PC-9 (cell line): ENCODE data around the gene C1QTNF1. TPM values are rescaled to one million over a fixed set of nuclear protein-coding genes. Genes with fewer than 3 reads are reported as not detected.

ENCODE experiments used
- BruUV-seq: library from RNA; stranded (reverse); fragments of 400-500 nt; replicated peaks from 2 replicates; lab custom pipeline; 2021; lab: Mats Ljungman, UMichigan
- CTCF ChIA-PET: fragments of 300-600 bp; sonication (Branson Sonifier 250); formaldehyde crosslinking; loops from one replicate; lab custom pipeline; 2022; ENCODE audit warnings: antibody characterized with exemption; lab: Charles Lee
- POLR2A ChIA-PET: fragments of 300-600 bp; sonication (Branson Sonifier 250); formaldehyde crosslinking; loops from one replicate; lab custom pipeline; 2022; ENCODE audit warnings: antibody characterized with exemption; ENCODE audit not compliant: unreplicated experiment; lab: Charles Lee
- DNase-seq, 2 experiments: peaks; one replicate each; pipeline versions ENCODE4 v3.0.0 to v3.0.0-alpha.2; 2015 to 2022; ENCODE audit warnings: mixed read lengths in 1 of 2
- H2AFZ ChIP-seq: fragments of 200-600 bp; sonication (generic); 2 replicates; pipeline ENCODE4 v1.8.1; 2017; ENCODE audit warnings: antibody characterized with exemption
- H3F3A ChIP-seq: fragments of 200-600 bp; sonication (generic); 2 replicates; pipeline ENCODE4 v1.8.1; 2017; ENCODE audit warnings: antibody characterized with exemption, mild to moderate bottlenecking, low read depth; ENCODE audit not compliant: insufficient read depth
- H3K27ac ChIP-seq: fragments of 200-600 bp; sonication (generic); 2 replicates; pipeline ENCODE4 v1.6.1; 2016; ENCODE audit warnings: mixed run types
- H3K27me3 ChIP-seq: fragments of 200-600 bp; sonication (generic); 2 replicates; pipeline ENCODE4 v1.6.1; 2016; ENCODE audit warnings: low read depth, mixed run types; ENCODE audit not compliant: insufficient read depth
- H3K36me3 ChIP-seq: fragments of 200-600 bp; sonication (generic); 2 replicates; pipeline ENCODE4 v1.6.1; 2016; ENCODE audit warnings: low read depth, mixed run types
- H3K4me1 ChIP-seq: fragments of 200-600 bp; sonication (generic); replicated peaks from 2 replicates; pipeline ENCODE4 v1.6.1; 2016; ENCODE audit warnings: mixed run types; ENCODE audit not compliant: insufficient read depth
- H3K4me2 ChIP-seq: fragments of 200-600 bp; sonication (generic); 2 replicates; pipeline ENCODE4 v1.6.1; 2017; ENCODE audit warnings: mixed run types
- H3K4me3 ChIP-seq: fragments of 200-600 bp; sonication (generic); 2 replicates; pipeline ENCODE4 v1.6.1; 2016; ENCODE audit warnings: mixed run types
- H3K79me2 ChIP-seq: fragments of 200-600 bp; sonication (generic); 2 replicates; pipeline ENCODE4 v1.6.1; 2017; ENCODE audit warnings: low read depth, mixed run types
- H3K9me2 ChIP-seq: fragments of 200-600 bp; sonication (generic); 2 replicates; pipeline ENCODE4 v1.8.1; 2017; ENCODE audit warnings: mild to moderate bottlenecking; ENCODE audit not compliant: insufficient read depth
- H3K9me3 ChIP-seq: fragments of 200-600 bp; sonication (generic); 2 replicates; pipeline ENCODE4 v1.8.1; 2016; ENCODE audit warnings: low read depth; ENCODE audit not compliant: insufficient read depth
- H4K20me1 ChIP-seq: fragments of 200-600 bp; sonication (generic); 2 replicates; pipeline ENCODE4 v1.8.1; 2017; ENCODE audit not compliant: insufficient read depth
- CTCF ChIP-seq: fragments of 200-600 bp; sonication (generic); conservative IDR thresholded peaks from 2 replicates; pipeline ENCODE4 v1.6.1; 2017; ENCODE audit warnings: mixed run types, antibody characterized with exemption, mild to moderate bottlenecking, moderate library complexity
- EZH2 ChIP-seq: fragments of 200-600 bp; sonication (generic); IDR thresholded peaks from 2 replicates; pipeline ENCODE4 v1.8.0; 2017; ENCODE audit warnings: antibody characterized with exemption, low read depth
- intact Hi-C: fragments of 100-400 bp; cut with micrococcal nuclease; formaldehyde crosslinking; loops from one replicate; pipeline ENCODE4 v1.10.0; 2022; ENCODE audit not compliant: unreplicated experiment
- total RNA-seq: library from RNA; stranded (reverse); gene quantifications from 2 replicates; pipeline ENCODE4 v1.2.3, GENCODE V29; 2021

C1QTNF1 gene
- total RNA-seq, 1 experiment from 2014 or later: 3.4 TPM

- intact Hi-C loops: no loop called here
- H3K4me3 ChIP-seq: no peak overlapping the region
- no peaks in the 10 kb centered on the region for H3K27me3 ChIP-seq
- no peak overlapping the region for H2AFZ ChIP-seq
- TF ChIP-seq CTCF: no peak
- TF ChIP-seq EZH2: no peak
- H3K9me3 ChIP-seq: peaks cover 7% of the 10 kb centered on the region; the same call in 1 of the 2 replicates
- ChIA-PET POLR2A (no interaction called here), CTCF (no interaction called here)
- no peak overlapping the region for H3K4me2 ChIP-seq
- H3K27ac ChIP-seq: no peak overlapping the region
- no peaks in the 10 kb centered on the region for H4K20me1 ChIP-seq
- H3F3A ChIP-seq: peaks cover 20% of the 10 kb centered on the region; the same call in 1 of the 2 replicates
- no TSS peak for BruUV-seq
- H3K79me2 ChIP-seq: peaks cover 2% of the 10 kb centered on the region
- no peaks in the 10 kb centered on the region; the same call in 1 of the 2 replicates for H3K36me3 ChIP-seq
- no peaks in the 10 kb centered on the region for H3K9me2 ChIP-seq
- peaks cover 51% of the 10 kb centered on the region for H3K4me1 ChIP-seq
- no peak for DNase-seq
Measured at GRCh38 chr17:79014158-79014758, 9.7 kb upstream of the C1QTNF1 start.

DNA sequence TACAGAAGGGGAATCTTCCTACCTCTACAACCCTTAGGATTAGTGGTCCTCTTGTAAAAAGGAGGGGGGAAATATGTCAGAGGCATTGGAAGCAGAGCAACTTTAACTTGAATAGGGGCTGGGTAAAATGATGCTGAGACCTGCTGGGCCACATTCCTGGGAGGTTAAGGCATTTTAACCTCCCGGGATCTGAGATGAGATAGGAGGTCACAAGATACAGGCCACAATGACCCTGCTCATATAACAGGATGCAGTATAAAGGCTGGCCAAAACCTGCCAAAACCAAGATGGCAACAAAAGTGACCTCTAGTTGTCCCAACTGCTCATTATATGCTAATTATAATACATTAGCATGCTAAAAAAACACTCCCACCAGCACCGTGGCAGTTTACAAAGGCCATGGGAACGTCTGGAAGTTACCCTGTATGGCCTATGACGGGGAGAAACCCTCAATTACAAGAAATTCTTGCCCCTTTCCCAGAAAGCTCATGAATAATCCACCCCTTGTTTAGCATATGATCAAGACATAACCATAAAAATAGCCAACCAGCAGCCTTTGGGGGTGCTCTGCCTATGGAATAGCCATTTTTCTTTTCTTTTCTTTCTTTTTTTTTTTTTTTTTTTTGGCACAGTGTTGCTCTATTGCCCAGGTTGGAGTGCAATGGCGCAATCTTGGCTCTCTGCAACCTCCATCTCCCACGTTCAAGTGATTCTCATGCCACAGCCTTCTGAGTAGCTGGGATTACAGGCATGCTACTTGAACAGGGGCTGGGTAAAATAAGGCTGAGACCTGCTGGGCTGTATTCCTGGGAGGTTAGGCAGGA lies 6.2 kb upstream of the C1QTNF1 start:
- Histone ChIP-seq H2AFZ (no peak overlapping the region), H3K9me3 (peaks cover under 1% of the 10 kb centered on the region; the same call in 1 of the 2 replicates), H3K79me2 (no peaks in the 10 kb centered on the region), H3K27ac (peak overlapping the region; percentile 43; the same call in 1 of the 2 replicates), H4K20me1 (no peaks in the 10 kb centered on the region), H3K27me3 (no peaks in the 10 kb centered on the region), H3F3A (peaks cover 22% of the 10 kb centered on the region; the same call in 1 of the 2 replicates), H3K4me3 (no peak overlapping the region), H3K36me3 (no peaks in the 10 kb centered on the region; the same call in 1 of the 2 replicates), H3K4me2 (peak overlapping the region; percentile 54), H3K9me2 (no peaks in the 10 kb centered on the region), H3K4me1 (peaks cover 47% of the 10 kb centered on the region)
- intact Hi-C loops: loop anchor here (2.0 kb wide), 2 partner anchors 21 to 31 kb away; no protein-coding TSS in a partner anchor
- DNase-seq: peak; percentile 56 to 61
- no TSS peak for BruUV-seq
- CTCF ChIA-PET: interaction anchor here (0.7 kb wide), 2 partner anchors 10 to 19 kb away, joined by 4 to 9 read pairs; no protein-coding TSS in a partner anchor
- POLR2A ChIA-PET: interaction anchor here (0.7 kb wide), 1 partner anchor 38 kb away, joined by 5 read pairs; the partner anchor contains the start of gene LGALS3BP
- no peak for TF ChIP-seq CTCF
- TF ChIP-seq EZH2: no peak

GRCh38 chr17:79018370-79018695 lies 5.6 kb upstream of the C1QTNF1 start:
- no peak for DNase-seq
- H4K20me1 ChIP-seq: no peaks in the 10 kb centered on the region
- no TSS peak for BruUV-seq
- TF ChIP-seq EZH2 (no peak), CTCF (no peak)
- H3K4me3 ChIP-seq: no peak overlapping the region
- H3F3A ChIP-seq: peaks cover 22% of the 10 kb centered on the region; the same call in 1 of the 2 replicates
- no peaks in the 10 kb centered on the region for H3K27me3 ChIP-seq
- ChIA-PET POLR2A (no interaction called here), CTCF (interaction anchor here (0.6 kb wide), 1 partner anchor 206 kb away, joined by 4 read pairs; no protein-coding TSS in a partner anchor)
- no peaks in the 10 kb centered on the region; the same call in 1 of the 2 replicates for H3K9me3 ChIP-seq
- H2AFZ ChIP-seq: no peak overlapping the region
- no peaks in the 10 kb centered on the region; the same call in 1 of the 2 replicates for H3K36me3 ChIP-seq
- H3K9me2 ChIP-seq: no peaks in the 10 kb centered on the region
- peaks cover 47% of the 10 kb centered on the region for H3K4me1 ChIP-seq
- intact Hi-C loops: no loop called here
- H3K27ac ChIP-seq: no peak overlapping the region
- H3K4me2 ChIP-seq: 0 out of 2 replicates have a peak overlapping the region, but pooled peaks have one; percentile 54
- no peaks in the 10 kb centered on the region for H3K79me2 ChIP-seq
